OCI-LY1 (cell line): ENCODE measurements around the gene GSX2.
"Not testable (repeated sequence)": the region's sequence is repeated elsewhere in the genome, so short reads cannot be mapped to it uniquely, and the experiment has no call there.

ENCODE experiments used
- H2AFZ ChIP-seq: fragments of 200-600 bp; sonication (generic), shearing (Covaris generic); 2 replicates; pipeline ENCODE4 v1.6.0; 2014; ENCODE audit warnings: antibody characterized with exemption, mild to moderate bottlenecking, low read length
- H3F3A ChIP-seq: fragments of 200-600 bp; sonication (generic), shearing (Covaris generic); 2 replicates; pipeline ENCODE4 v1.6.0; 2014; ENCODE audit warnings: mild to moderate bottlenecking, antibody characterized with exemption, low read length, moderate library complexity; ENCODE audit not compliant: insufficient read depth
- H3K27ac ChIP-seq: fragments of 200-600 bp; sonication (generic); 2 replicates; pipeline ENCODE4 v1.5.1; 2014; ENCODE audit warnings: low read length, mixed run types, mild to moderate bottlenecking, low read depth; ENCODE audit not compliant: poor library complexity, severe bottlenecking
- H3K27me3 ChIP-seq: fragments of 200-600 bp; sonication (generic); 2 replicates; pipeline ENCODE4 v1.6.0; 2014; ENCODE audit warnings: antibody characterized with exemption, mild to moderate bottlenecking, low read length, moderate library complexity; ENCODE audit not compliant: insufficient read depth
- H3K36me3 ChIP-seq: fragments of 200-600 bp; sonication (generic); 2 replicates; pipeline ENCODE4 v1.6.1; 2014; ENCODE audit warnings: mild to moderate bottlenecking, antibody characterized with exemption, low read length, moderate library complexity, mixed read lengths; ENCODE audit not compliant: insufficient read depth
- H3K4me1 ChIP-seq: fragments of 200-600 bp; sonication (generic); 2 replicates; pipeline ENCODE4 v1.5.1; 2014; ENCODE audit warnings: mild to moderate bottlenecking, low read length, moderate library complexity; ENCODE audit not compliant: insufficient read depth, severe bottlenecking
- H3K4me2 ChIP-seq: fragments of 200-600 bp; sonication (generic), shearing (Covaris generic); 2 replicates; pipeline ENCODE4 v1.6.1; 2014; ENCODE audit warnings: low read length
- H3K4me3 ChIP-seq: fragments of 200-600 bp; sonication (generic); 2 replicates; pipeline ENCODE4 v1.5.1; 2014; ENCODE audit warnings: low read length, low read depth, mild to moderate bottlenecking, mixed read lengths; ENCODE audit not compliant: poor library complexity, severe bottlenecking
- H3K79me2 ChIP-seq: fragments of 200-600 bp; shearing (Covaris generic); 2 replicates; pipeline ENCODE4 v1.6.1; 2016; ENCODE audit warnings: mixed run types, low read length, mixed read lengths; ENCODE audit not compliant: insufficient read depth
- H3K9ac ChIP-seq: fragments of 200-600 bp; sonication (generic), shearing (Covaris generic); 2 replicates; pipeline ENCODE4 v1.6.1; 2014; ENCODE audit warnings: mild to moderate bottlenecking, low read length, mixed read lengths
- H3K9me2 ChIP-seq: fragments of 200-600 bp; sonication (generic), shearing (Covaris generic); 2 replicates; pipeline ENCODE4 v1.6.1; 2014; ENCODE audit warnings: low read depth, mild to moderate bottlenecking, low read length, mixed read lengths
- H3K9me3 ChIP-seq: fragments of 200-600 bp; shearing (Covaris generic); 2 replicates; pipeline ENCODE4 v1.6.1; 2014; ENCODE audit warnings: low read length, mixed read lengths
- H4K20me1 ChIP-seq: fragments of 200-600 bp; sonication (generic), shearing (Covaris generic); 2 replicates; pipeline ENCODE4 v1.6.0; 2016; ENCODE audit warnings: mild to moderate bottlenecking, low read length; ENCODE audit not compliant: insufficient read depth
- CTCF ChIP-seq: fragments of 200-600 bp; sonication (generic), shearing (Covaris generic); IDR thresholded peaks from 2 replicates; pipeline ENCODE4 v1.5.1; 2017; ENCODE audit warnings: mild to moderate bottlenecking, antibody characterized with exemption, low read length, moderate library complexity, mixed read lengths
- EZH2 ChIP-seq: fragments of 200-600 bp; sonication (generic), shearing (Covaris generic); IDR thresholded peaks from 2 replicates; pipeline ENCODE4 v1.8.0; 2017; ENCODE audit warnings: borderline replicate concordance, mixed run types, mild to moderate bottlenecking, antibody characterized with exemption, low read length, moderate library complexity, mixed read lengths

The GSX2 gene

GRCh38 chr4:54120518-54120917, 20.6 kb downstream of the GSX2 start:
- no peak overlapping the region for H3K27ac ChIP-seq
- no peaks in the 10 kb centered on the region for H3K79me2 ChIP-seq
- no peak overlapping the region for H3K9ac ChIP-seq
- no peaks in the 10 kb centered on the region for H3K27me3 ChIP-seq
- H4K20me1 ChIP-seq = no peaks in the 10 kb centered on the region
- no peaks in the 10 kb centered on the region for H3K36me3 ChIP-seq
- H3K4me3 ChIP-seq = no peak overlapping the region
- no peak overlapping the region for H3K4me2 ChIP-seq
- no peak overlapping the region for H2AFZ ChIP-seq
- TF ChIP-seq EZH2 (no peak), CTCF (no peak)
- H3K4me1 ChIP-seq = no peaks in the 10 kb centered on the region
- no peaks in the 10 kb centered on the region for H3K9me3 ChIP-seq
- no peaks in the 10 kb centered on the region for H3F3A ChIP-seq
- no peaks in the 10 kb centered on the region for H3K9me2 ChIP-seq

GRCh38 chr4:54127660-54128059, 27.7 kb downstream of the GSX2 start:
- Histone ChIP-seq H3K79me2 (no peaks in the 10 kb centered on the region), H3K9me2 (no peaks in the 10 kb centered on the region), H3K9me3 (no peaks in the 10 kb centered on the region), H4K20me1 (no peaks in the 10 kb centered on the region), H3K4me3 (no peak overlapping the region), H3K4me1 (no peaks in the 10 kb centered on the region), H3K4me2 (no peak overlapping the region), H3K9ac (no peak overlapping the region), H2AFZ (no peak overlapping the region), H3K36me3 (no peaks in the 10 kb centered on the region), H3K27me3 (no peaks in the 10 kb centered on the region), H3F3A (no peaks in the 10 kb centered on the region), H3K27ac (no peak overlapping the region)
- no peak for TF ChIP-seq CTCF
- no peak for TF ChIP-seq EZH2

- not testable (repeated sequence) for H3K4me3 ChIP-seq, H3K9me3 ChIP-seq, H3K4me1 ChIP-seq, H3F3A ChIP-seq, H3K79me2 ChIP-seq, H4K20me1 ChIP-seq, H3K36me3 ChIP-seq, H3K27ac ChIP-seq, H2AFZ ChIP-seq, H3K27me3 ChIP-seq, H3K4me2 ChIP-seq, H3K9ac ChIP-seq, H3K9me2 ChIP-seq
Observed at GRCh38 chr4:54128694-54129093, 28.7 kb downstream of the GSX2 start.

- Histone ChIP-seq H3K27me3 (no peaks in the 10 kb centered on the region), H3K9ac (no peak overlapping the region), H3K4me1 (no peaks in the 10 kb centered on the region), H4K20me1 (no peaks in the 10 kb centered on the region), H3K27ac (no peak overlapping the region), H3K9me3 (no peaks in the 10 kb centered on the region), H2AFZ (no peak overlapping the region), H3K4me3 (no peak overlapping the region), H3F3A (no peaks in the 10 kb centered on the region), H3K79me2 (no peaks in the 10 kb centered on the region), H3K4me2 (no peak overlapping the region), H3K36me3 (no peaks in the 10 kb centered on the region), H3K9me2 (no peaks in the 10 kb centered on the region)
- TF ChIP-seq CTCF (no peak), EZH2 (no peak)
Observed at GRCh38 chr4:54139332-54139731, 39.4 kb downstream of the GSX2 start.
